ENCODE data around the gene DCC. TPM values are rescaled to one million over a fixed set of nuclear protein-coding genes. Genes with fewer than 3 reads are reported as not detected.

DCC gene
- total RNA-seq, 1 experiment from 2014 or later, result not detected

- CTCF ChIA-PET, result no interaction called here
- no TSS peak for BruUV-seq (replicated peaks)
- peak; percentile 24; the same call in 1 of the 2 replicates for ATAC-seq
Measured at GRCh38 chr18:52499644-52500043, 159.6 kb downstream of the DCC start.

GRCh38 chr18:52504589-52504988 lies 164.6 kb downstream of the DCC start:
- Histone ChIP-seq H4K20me1 (ENCODE audit: low read length) (no peaks in the 10 kb centered on the region), H3K9me2 (replicated peaks; ENCODE audit: low read length) (no peaks in the 10 kb centered on the region), H3K36me3 (ENCODE audit: low read depth, low read length) (no peaks in the 10 kb centered on the region), H2AFZ (ENCODE audit: low read length) (no peak overlapping the region), H3K4me3 (ENCODE audit: low read length) (no peak overlapping the region), H3K27me3 (ENCODE audit: low read length) (no peaks in the 10 kb centered on the region), H3K9me3 (ENCODE audit: low read length) (no peaks in the 10 kb centered on the region), H3F3A (ENCODE audit: low read length, unreplicated experiment) (no peaks in the 10 kb centered on the region), H3K79me2 (ENCODE audit: low read length) (no peaks in the 10 kb centered on the region), H3K4me1 (ENCODE audit: insufficient read depth, low read length) (0 out of 2 replicates have a peak, but pooled peaks cover 4% of the 10 kb centered on the region), H3K9ac (ENCODE audit: low read length) (no peak overlapping the region), H3K27ac (ENCODE audit: low read length) (no peak overlapping the region), H3K4me2 (ENCODE audit: low read length) (no peak overlapping the region)
- ChIA-PET CTCF (no interaction called here), POLR2A (ENCODE audit: unreplicated experiment) (no interaction called here)
- no peak for TF ChIP-seq CTCF (conservative IDR thresholded peaks at IDR 0.05; ENCODE audit: low read depth, low read length)
- no peak for TF ChIP-seq EZH2phosphoT487 (IDR thresholded peaks at IDR 0.05; ENCODE audit: borderline replicate concordance, low read length)
- no peak for TF ChIP-seq EZH2 (IDR thresholded peaks at IDR 0.05; ENCODE audit: low read length, unreplicated experiment)
- ATAC-seq (no peak), DNase-seq (no peak)
- intact Hi-C loops (cut with micrococcal nuclease), result no loop called here
- no TSS peak for BruUV-seq (replicated peaks)

More at GRCh38 chr18:52499644-52500043, 159.6 kb downstream of the DCC start:
- 0 out of 2 replicates have a peak, but pooled peaks cover 4% of the 10 kb centered on the region for H3K4me1 ChIP-seq (ENCODE audit: insufficient read depth, low read length)
- H3K4me2 ChIP-seq (ENCODE audit: low read length), result no peak overlapping the region
- H3K79me2 ChIP-seq (ENCODE audit: low read length), result no peaks in the 10 kb centered on the region
- no peak overlapping the region for H3K9ac ChIP-seq (ENCODE audit: low read length)
- peak; percentile 66 for DNase-seq
- no peaks in the 10 kb centered on the region for H3K9me2 ChIP-seq (replicated peaks; ENCODE audit: low read length)
- H3K27me3 ChIP-seq (ENCODE audit: low read length), result no peaks in the 10 kb centered on the region
- H3K36me3 ChIP-seq (ENCODE audit: low read depth, low read length), result no peaks in the 10 kb centered on the region
- no peak overlapping the region for H3K27ac ChIP-seq (ENCODE audit: low read length)
- intact Hi-C loops (cut with micrococcal nuclease), result no loop called here
- no peaks in the 10 kb centered on the region for H4K20me1 ChIP-seq (ENCODE audit: low read length)
- H3K9me3 ChIP-seq (ENCODE audit: low read length), result no peaks in the 10 kb centered on the region
- H3K4me3 ChIP-seq (ENCODE audit: low read length), result no peak overlapping the region
- H3F3A ChIP-seq (ENCODE audit: low read length, unreplicated experiment), result no peaks in the 10 kb centered on the region
- TF ChIP-seq EZH2 (IDR thresholded peaks at IDR 0.05; ENCODE audit: low read length, unreplicated experiment) (no peak), EZH2phosphoT487 (IDR thresholded peaks at IDR 0.05; ENCODE audit: borderline replicate concordance, low read length) (no peak), CTCF (conservative IDR thresholded peaks at IDR 0.05; ENCODE audit: low read depth, low read length) (no peak)
- POLR2A ChIA-PET (ENCODE audit: unreplicated experiment), result no interaction called here
- no peak overlapping the region for H2AFZ ChIP-seq (ENCODE audit: low read length)

- ChIA-PET POLR2A (ENCODE audit: unreplicated experiment) (no interaction called here), CTCF (no interaction called here)
- H3K27ac ChIP-seq (ENCODE audit: low read length), result no peak overlapping the region
- no TSS peak for BruUV-seq (replicated peaks)
- ATAC-seq (no peak), DNase-seq (no peak)
- no peaks in the 10 kb centered on the region for H4K20me1 ChIP-seq (ENCODE audit: low read length)
- TF ChIP-seq EZH2 (IDR thresholded peaks at IDR 0.05; ENCODE audit: low read length, unreplicated experiment), result no peak
- no peak for TF ChIP-seq EZH2phosphoT487 (IDR thresholded peaks at IDR 0.05; ENCODE audit: borderline replicate concordance, low read length)
- no peak for TF ChIP-seq CTCF (conservative IDR thresholded peaks at IDR 0.05; ENCODE audit: low read depth, low read length)
- H3K36me3 ChIP-seq (ENCODE audit: low read depth, low read length), result no peaks in the 10 kb centered on the region
- no peaks in the 10 kb centered on the region for H3F3A ChIP-seq (ENCODE audit: low read length, unreplicated experiment)
- no peak overlapping the region for H3K4me2 ChIP-seq (ENCODE audit: low read length)
- no peak overlapping the region for H2AFZ ChIP-seq (ENCODE audit: low read length)
- H3K27me3 ChIP-seq (ENCODE audit: low read length), result 0 out of 2 replicates have a peak, but pooled peaks cover 16% of the 10 kb centered on the region
- H3K4me3 ChIP-seq (ENCODE audit: low read length), result no peak overlapping the region
- H3K9me2 ChIP-seq (replicated peaks; ENCODE audit: low read length), result no peaks in the 10 kb centered on the region
- H3K9ac ChIP-seq (ENCODE audit: low read length), result no peak overlapping the region
- H3K79me2 ChIP-seq (ENCODE audit: low read length), result no peaks in the 10 kb centered on the region
- intact Hi-C loops (cut with micrococcal nuclease), result no loop called here
- no peaks in the 10 kb centered on the region for H3K4me1 ChIP-seq (ENCODE audit: insufficient read depth, low read length)
- no peaks in the 10 kb centered on the region for H3K9me3 ChIP-seq (ENCODE audit: low read length)
Measured at GRCh38 chr18:52510139-52510538, 170.1 kb downstream of the DCC start.

Measured in PC-3 (cell line).